GM10248 (cell line): ENCODE measurements around the gene NRG4.
"Not testable (repeated sequence)": the region's sequence is repeated elsewhere in the genome, so short reads cannot be mapped to it uniquely, and the experiment has no call there.

Source experiments
- CTCF ChIA-PET: fragments of 300-600 bp; sonication (Branson Sonifier 250); formaldehyde crosslinking; extraction: SDS; loops from one replicate; lab custom pipeline; 2021; ENCODE audit warnings: antibody characterized with exemption; lab: Yijun Ruan, JAX
- POLR2A ChIA-PET: fragments of 350-650 bp; sonication (Branson Sonifier 250); formaldehyde crosslinking; extraction: SDS; loops from one replicate; lab custom pipeline; 2020; ENCODE audit warnings: antibody characterized with exemption; lab: Yijun Ruan, JAX
- DNase-seq: peaks from one replicate; pipeline ENCODE4 v3.0.0; 2012; ENCODE audit errors: extremely low spot score
- TF ChIP-seq, protein P1 (sequence below): IDR thresholded peaks from 2 replicates; pipeline ENCODE4 v1.5.1; 2012; ENCODE audit warnings: mild to moderate bottlenecking, low read depth; ENCODE audit errors: extremely low read depth, missing control alignments, control extremely low read depth

The NRG4 gene

DNA sequence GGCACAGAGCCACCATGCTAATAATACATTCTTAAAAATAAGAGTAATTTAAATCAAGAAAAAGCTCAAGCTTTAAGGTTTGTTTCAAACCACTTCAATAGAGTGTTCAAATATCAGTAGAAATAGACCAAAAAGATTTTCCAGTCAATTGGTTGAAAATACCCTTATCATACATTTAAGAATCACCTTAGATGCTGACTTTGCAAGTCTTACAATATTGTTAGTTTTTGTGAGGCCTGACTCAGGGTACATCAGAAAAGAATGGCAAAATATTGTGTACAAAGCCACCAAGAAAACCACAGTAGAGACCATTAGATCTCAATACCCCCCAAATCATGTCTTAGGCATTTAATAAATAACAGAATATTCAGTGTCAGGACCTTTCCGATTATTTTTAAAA is 19.8 kb upstream of the NRG4 start:
- TF ChIP-seq, protein P1, sequence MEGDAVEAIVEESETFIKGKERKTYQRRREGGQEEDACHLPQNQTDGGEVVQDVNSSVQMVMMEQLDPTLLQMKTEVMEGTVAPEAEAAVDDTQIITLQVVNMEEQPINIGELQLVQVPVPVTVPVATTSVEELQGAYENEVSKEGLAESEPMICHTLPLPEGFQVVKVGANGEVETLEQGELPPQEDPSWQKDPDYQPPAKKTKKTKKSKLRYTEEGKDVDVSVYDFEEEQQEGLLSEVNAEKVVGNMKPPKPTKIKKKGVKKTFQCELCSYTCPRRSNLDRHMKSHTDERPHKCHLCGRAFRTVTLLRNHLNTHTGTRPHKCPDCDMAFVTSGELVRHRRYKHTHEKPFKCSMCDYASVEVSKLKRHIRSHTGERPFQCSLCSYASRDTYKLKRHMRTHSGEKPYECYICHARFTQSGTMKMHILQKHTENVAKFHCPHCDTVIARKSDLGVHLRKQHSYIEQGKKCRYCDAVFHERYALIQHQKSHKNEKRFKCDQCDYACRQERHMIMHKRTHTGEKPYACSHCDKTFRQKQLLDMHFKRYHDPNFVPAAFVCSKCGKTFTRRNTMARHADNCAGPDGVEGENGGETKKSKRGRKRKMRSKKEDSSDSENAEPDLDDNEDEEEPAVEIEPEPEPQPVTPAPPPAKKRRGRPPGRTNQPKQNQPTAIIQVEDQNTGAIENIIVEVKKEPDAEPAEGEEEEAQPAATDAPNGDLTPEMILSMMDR: no peak
- CTCF ChIA-PET: interaction anchor here (1.0 kb wide), 1 partner anchor 28 kb away, joined by 3 read pairs; the partner anchor contains the start of gene TMEM266
- POLR2A ChIA-PET: no interaction called here
- no peak for DNase-seq

DNA sequence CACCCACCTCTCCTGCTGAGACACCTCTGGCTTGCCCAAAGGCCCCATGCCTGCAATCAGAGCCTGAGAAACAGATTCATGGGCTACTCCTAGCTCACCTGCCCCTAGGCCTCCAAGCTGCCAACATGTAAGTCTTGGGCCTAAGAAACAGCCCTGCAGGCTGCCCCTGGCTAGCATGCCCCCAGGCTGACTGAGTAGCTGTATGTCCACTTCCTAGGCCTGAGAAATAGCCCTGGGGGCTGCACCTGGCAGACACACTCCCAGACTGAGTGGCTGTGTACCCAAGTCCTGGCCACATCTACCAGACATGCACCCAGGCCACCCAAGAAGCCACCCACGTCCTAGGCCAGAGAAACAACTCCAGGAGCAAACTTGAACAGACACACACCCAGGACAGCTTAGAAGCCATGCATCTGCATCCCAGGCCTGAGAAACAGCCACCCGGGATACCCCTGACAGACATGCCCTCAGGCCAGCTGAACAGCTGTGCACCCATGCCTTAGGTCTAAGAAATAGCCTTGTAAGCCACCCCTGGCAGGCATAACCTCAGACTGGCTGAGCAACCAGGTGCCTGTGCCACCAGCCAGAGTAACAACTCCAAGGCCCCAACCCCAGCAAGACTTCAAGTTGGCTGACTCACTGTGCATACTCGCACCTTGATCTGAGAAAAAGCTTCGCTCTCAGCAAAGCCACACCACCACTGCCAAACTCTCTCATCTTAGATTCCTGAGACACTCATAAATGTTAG is 12.0 kb upstream of the NRG4 start:
- no peak for DNase-seq
- POLR2A ChIA-PET: no interaction called here
- CTCF ChIA-PET: no interaction called here
- TF ChIP-seq, protein P1: no peak

DNA sequence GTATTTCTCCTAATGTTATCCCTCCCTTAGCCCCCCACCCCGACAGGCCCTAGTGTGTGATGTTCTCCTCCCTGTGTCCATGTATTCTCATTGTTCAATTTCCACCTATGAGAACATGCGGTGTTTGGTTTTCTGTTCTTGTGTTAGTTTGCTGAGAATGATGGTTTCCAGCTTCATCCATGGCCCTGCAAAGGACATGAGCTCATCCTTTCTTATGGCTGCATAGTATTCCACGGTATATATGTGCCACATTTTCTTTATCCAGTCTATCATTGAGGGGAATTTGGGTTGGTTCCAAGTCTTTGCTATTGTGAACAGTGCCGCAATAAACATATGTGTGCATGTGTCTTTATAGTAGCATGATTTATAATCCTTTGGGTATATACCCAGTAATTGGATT is 1.2 kb upstream of the NRG4 start:
- CTCF ChIA-PET, POLR2A ChIA-PET, DNase-seq: not testable (repeated sequence)

DNA sequence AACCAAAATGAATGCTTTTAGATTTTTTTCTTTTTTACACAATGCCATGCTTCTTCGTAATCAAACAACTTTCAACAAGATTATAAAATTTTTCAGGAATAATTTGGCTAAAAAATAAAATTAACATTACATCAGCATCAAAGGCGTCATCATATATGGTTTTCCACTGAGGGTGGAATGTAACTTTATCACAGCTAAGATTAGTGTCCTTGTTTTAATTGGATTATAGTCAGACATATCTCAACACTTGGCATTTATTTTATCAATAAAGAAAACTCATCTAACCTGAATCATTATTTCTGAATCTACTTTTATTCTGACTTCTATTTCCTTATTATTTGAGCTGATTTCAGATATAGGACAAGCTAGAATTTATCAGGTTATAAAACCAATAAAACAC is 1.6 kb downstream of the NRG4 start:
- DNase-seq: no peak
- ChIA-PET CTCF (no interaction called here), POLR2A (no interaction called here)
- TF ChIP-seq, protein P1: no peak

DNA sequence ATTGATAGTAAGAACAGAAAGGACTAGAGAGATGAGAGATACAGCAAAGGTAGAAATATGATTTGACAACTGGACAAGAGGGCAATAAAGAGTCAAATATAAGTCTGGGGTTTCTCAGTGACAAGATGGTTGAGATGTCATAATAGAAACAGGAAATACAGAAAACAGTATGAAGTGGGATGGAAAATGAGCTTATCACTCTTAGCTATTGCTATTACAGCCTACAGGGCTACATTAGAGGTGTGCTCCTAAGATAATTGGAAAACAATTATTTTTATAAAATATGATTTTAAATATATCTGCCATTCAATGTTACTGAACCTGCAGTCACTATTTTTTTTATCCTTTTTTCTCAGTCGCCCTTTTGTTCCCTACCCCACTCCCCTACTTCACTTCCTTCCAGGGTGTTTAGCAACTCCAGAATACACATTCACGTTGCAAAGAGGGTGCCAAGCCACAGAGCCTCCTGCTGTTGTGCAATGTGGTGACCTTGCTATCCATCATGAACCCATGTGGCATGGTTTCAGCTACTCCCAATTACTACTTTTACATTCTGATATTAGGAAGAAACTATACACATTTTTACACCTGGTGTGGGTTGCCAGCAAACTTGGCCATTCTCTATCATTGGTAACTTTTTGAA is 6.0 kb downstream of the NRG4 start:
- ChIA-PET POLR2A (no interaction called here), CTCF (interaction anchor here (1.2 to 1.5 kb wide), 2 partner anchors 13 to 25 kb away, joined by 3 to 4 read pairs; no protein-coding TSS in a partner anchor)
- no peak for DNase-seq
- TF ChIP-seq, protein P1: no peak

DNA sequence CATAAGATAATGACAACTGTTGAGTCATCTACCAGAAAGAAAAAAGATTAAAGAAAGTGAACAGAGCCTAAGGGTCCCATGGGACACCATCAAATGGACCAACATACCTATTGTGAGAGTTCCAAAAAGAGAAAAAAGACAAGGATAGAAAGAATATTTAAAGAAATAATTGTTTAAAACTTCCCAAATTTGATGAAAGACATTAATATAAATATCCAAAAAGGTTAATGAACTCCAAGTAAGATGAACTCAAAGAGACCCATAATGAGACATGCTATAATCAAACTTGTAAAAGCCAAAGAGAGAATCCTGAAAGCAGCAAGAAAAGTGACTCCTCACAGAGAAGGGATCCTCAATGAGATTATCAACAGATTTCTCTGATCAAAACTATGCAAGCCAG is 8.9 kb downstream of the NRG4 start:
- CTCF ChIA-PET: interaction anchor here (1.2 kb wide), 1 partner anchor 136 kb away, joined by 3 read pairs; no protein-coding TSS in a partner anchor
- TF ChIP-seq, protein P1: no peak

DNA sequence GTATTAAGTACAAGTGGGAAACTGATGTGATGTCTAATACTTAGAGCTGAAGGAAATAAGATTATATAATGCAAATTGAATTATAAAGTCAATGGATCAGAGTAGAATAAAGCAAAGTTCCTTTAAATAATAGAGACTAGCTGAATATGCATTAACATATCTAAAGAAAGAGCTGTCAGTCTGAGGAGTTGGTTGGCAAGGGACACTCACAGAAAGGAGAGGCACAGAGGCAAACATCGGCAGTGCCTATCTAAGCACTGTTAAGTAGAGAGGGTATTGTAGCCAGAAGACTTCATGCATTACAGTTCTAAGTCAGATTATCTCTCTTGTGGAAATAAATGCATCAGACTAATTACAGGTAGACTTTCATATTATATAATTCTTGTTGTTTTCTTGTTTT is 16.6 kb downstream of the NRG4 start:
- ChIA-PET CTCF (interaction anchor here (1.0 kb wide), 2 partner anchors 8 to 186 kb away, joined by 3 read pairs; no protein-coding TSS in a partner anchor), POLR2A (no interaction called here)
- TF ChIP-seq, protein P1: no peak
- no peak for DNase-seq

More for the DNA sequence above, 8.9 kb downstream of the NRG4 start:
- DNase-seq: no peak
- POLR2A ChIA-PET: no interaction called here
